MM.1S (cell line): Measurements from ENCODE around the gene MINDY3.

Source experiments
- EZH2 ChIP-seq: fragments of 300-600 bp; sonication (generic); optimal IDR thresholded peaks from 2 replicates; pipeline ENCODE3; 2017; ENCODE audit warnings: low read depth, mild to moderate bottlenecking, antibody characterized with exemption, low read length, mixed read lengths
- TF ChIP-seq, protein P1 (sequence below): fragments of 300-600 bp; sonication (generic); IDR thresholded peaks from 2 replicates; pipeline ENCODE4 v1.5.1; 2016; ENCODE audit warnings: antibody characterized with exemption, low read length, mixed read lengths

GRCh38 chr10:15897287-15897686, 37.0 kb upstream of the MINDY3 start:
- no peak for TF ChIP-seq EZH2
- TF ChIP-seq, protein P1, sequence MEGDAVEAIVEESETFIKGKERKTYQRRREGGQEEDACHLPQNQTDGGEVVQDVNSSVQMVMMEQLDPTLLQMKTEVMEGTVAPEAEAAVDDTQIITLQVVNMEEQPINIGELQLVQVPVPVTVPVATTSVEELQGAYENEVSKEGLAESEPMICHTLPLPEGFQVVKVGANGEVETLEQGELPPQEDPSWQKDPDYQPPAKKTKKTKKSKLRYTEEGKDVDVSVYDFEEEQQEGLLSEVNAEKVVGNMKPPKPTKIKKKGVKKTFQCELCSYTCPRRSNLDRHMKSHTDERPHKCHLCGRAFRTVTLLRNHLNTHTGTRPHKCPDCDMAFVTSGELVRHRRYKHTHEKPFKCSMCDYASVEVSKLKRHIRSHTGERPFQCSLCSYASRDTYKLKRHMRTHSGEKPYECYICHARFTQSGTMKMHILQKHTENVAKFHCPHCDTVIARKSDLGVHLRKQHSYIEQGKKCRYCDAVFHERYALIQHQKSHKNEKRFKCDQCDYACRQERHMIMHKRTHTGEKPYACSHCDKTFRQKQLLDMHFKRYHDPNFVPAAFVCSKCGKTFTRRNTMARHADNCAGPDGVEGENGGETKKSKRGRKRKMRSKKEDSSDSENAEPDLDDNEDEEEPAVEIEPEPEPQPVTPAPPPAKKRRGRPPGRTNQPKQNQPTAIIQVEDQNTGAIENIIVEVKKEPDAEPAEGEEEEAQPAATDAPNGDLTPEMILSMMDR = no peak
